Measurements from ENCODE around the gene TMTC1.

GRCh38 chr12:29497588-29497987, 286.2 kb downstream of the TMTC1 start, which contains the start of gene OVCH1:
- TF ChIP-seq CTCF (IDR thresholded peaks at IDR 0.05) (no peak), POLR2A (IDR thresholded peaks at IDR 0.05) (no peak)

All from uterus (tissue), 2 donors.